Activated naive CD4-positive, alpha-beta T cell treated with Interleukin-2 at 50 U/mL for 16 hours (primary cell): Measurements from ENCODE around the gene ZCCHC17.

Experiments used
- DNase-seq: peaks from one replicate; pipeline ENCODE4 v3.0.0-alpha.2; 2020

Gene ZCCHC17

DNA sequence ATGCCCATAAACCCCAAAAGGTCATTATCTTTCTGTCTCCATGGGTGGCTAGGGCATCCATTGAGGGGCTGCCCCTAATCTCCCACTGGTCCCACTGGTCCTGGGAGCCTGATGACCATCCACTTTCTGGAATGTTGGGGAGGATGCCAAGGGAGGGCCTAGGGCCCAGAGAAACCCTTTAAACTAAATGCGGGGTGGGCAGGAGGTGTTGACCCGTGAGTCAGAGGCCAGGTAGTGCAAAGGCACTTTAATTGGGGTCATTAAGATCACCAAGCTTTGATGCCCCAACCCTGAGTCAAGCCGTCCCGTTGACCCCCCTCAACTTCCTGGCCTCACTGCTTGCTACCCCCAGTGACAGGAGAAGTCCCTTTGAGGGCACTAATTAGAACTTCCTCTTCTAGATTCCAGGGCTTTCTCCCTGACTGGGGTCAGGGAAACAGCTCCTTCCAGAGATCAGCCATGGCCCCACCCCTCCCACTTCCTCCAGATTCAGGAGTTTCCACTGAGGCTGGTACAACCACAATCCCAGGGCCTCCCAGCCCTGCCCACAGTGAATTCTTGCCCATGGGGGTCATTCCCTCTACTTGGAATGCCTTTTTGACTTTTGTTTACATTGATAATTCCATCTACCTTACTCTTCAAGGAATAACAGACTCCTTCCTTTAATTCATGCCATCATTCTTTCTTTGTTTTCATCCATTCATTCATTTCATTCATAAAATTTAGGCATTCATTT is 100.7 kb downstream of the ZCCHC17 start:
- no peak for DNase-seq

- no peak for DNase-seq
These were observed 101.4 kb downstream of the ZCCHC17 start for GRCh38 chr1:31398246-31398645.

- DNase-seq, result no peak
These were observed 103.1 kb downstream of the ZCCHC17 start for GRCh38 chr1:31399976-31400375.

DNA sequence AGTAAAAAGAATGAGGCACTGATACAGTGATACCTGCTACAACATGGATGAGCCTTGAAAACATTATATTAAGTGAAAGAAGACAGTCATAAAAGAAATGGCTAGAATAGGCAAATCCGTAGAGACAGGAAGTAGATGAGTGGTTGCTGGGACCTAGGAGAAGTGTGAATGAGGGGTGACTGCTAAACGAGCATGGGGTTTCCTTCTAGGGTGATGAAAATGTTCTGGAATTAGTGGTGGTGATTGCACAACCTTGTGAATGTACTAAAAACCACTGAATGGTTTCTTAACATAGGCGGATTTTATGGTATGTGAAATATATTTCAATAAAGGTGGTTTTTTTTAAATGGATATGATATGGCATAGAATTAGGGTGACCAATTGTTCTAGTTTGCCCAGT is 103.6 kb downstream of the ZCCHC17 start:
- no peak for DNase-seq

DNA sequence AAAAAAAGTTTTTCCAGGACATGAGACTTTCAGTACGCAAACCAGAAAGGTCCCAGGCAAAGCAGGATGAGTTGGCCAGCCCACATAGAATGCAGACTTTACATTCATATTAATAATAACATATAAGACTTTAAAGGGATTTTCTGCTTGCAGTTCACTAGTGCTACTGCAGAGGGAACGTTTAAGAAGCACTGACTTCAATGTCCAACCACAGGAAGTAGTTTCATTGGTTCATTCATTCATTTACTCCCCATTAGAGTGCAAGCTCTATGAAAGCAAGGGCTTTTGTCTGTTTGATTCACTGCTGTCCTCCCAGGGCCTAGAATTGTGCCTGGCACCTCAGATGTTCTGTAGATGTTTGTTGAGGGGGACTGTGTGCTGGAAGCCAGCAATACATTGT is 104.4 kb downstream of the ZCCHC17 start:
- DNase-seq, result no peak

GRCh38 chr1:31405578-31406245 is 108.9 kb downstream of the ZCCHC17 start:
- DNase-seq, result no peak

GRCh38 chr1:31407029-31407626 is 110.3 kb downstream of the ZCCHC17 start:
- no peak for DNase-seq

DNA sequence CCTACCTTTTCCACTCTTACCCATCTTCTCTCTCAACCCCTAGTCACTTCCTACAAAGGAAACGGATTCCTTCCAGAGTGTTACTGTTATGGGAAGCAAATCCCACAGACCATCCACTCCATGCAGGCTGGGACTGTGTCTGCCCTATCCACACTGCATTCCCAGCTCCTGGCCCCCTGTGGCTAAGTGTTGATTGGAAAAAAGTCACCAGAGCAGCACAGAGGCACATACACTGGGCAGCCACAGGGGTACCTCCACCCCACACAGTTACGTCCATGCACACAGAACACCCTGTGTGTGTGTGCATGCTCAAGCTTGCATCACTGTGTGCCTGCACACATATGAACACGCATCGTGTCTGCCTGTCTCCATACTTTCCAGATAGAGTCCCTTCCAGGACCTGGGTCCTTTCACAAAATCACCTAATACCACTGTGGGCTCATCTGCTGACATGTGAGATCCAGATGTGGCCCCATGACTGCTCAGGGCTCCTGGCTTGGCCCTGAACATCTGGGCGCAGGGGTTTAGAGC is 112.0 kb downstream of the ZCCHC17 start:
- no peak for DNase-seq

DNA sequence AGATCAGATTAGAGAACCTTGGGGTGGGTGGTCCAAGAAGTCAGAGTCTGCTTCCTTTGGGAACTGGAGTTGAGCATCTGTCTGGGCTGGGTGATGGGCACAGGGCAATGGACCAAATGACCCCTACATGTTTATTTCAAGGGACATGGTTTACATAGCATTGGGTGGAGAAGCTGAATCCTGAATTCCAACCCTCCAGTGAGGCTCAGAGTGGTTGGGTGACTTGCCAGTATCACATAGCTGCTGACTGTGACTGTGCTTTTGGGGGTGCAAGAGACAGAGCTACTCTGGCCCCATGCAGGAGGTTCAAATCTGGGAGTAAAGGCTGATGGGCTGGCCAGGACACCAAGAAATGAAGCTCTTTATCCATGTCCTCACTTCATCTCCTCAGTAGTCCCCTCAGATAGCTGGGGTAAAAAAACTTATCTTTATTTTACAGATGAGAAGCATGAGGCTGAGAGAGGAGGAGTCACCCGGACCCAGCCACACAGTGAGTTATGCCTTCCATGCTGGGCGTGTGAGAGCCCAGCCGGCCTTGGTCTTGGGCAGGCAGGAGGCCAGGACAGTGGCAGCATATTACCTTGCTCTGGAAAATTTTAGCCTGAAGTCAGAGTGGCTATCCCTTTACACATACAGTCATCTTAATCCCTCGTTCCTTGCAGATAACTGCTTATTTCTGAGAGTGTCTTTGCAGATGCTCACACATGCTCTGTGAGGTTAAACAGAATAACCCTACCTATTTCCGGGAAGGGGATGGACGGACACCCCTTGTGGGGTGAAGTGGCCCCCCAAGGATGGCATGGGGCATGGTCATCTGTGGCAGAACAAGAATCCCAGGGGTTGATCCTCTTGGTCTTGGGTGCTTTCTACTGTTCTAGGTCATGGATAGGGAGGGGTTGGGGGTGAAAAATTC is 113.4 kb downstream of the ZCCHC17 start:
- no peak for DNase-seq

DNA sequence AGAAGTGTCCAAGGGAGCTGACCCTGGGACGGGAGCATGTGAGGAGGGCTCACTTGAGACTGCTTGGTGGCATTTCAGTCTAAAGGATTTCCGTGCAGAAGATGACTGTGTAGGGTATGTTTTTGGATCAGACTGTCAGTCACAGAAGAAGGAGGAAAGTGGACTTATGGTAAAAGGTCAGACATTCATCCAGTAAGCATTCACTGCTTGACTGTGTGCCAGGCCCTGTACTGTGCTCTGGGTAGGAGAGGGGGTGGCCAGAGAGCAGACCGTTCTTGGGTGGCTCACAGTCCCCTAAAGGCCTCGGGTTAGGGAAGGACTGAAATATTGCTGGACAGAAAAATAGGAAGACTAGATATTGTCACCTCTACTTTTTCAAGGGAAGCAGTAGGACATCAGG is 114.0 kb downstream of the ZCCHC17 start:
- no peak for DNase-seq

DNA sequence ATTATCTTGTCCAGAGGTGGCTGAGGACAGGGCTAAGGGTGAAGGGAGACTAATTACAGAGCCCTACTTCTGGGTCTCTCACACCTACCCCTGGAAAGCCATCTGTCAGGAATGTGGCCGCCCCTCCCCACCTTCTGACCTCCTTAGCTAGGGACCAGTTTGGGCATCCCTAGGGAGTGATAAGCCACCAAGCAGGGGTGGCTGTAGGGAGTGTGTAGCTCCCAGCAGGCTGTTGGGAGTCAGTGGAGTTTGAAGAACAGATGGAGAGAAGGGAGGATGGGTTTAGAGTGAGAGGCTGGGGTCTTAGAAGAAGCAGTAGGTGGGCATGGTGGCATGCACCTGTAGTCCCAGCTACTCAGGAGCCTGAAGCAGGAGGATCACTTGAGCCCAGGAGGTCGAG is 115.4 kb downstream of the ZCCHC17 start:
- no peak for DNase-seq

GRCh38 chr1:31412732-31413404 is 116.0 kb downstream of the ZCCHC17 start, which contains the start of gene SERINC2:
TSS of gene SERINC2 (plus strand) at chr1:31413213. CDS start at chr1:31413266, 53 bp downstream.
- DNase-seq, result peak; percentile 13

DNA sequence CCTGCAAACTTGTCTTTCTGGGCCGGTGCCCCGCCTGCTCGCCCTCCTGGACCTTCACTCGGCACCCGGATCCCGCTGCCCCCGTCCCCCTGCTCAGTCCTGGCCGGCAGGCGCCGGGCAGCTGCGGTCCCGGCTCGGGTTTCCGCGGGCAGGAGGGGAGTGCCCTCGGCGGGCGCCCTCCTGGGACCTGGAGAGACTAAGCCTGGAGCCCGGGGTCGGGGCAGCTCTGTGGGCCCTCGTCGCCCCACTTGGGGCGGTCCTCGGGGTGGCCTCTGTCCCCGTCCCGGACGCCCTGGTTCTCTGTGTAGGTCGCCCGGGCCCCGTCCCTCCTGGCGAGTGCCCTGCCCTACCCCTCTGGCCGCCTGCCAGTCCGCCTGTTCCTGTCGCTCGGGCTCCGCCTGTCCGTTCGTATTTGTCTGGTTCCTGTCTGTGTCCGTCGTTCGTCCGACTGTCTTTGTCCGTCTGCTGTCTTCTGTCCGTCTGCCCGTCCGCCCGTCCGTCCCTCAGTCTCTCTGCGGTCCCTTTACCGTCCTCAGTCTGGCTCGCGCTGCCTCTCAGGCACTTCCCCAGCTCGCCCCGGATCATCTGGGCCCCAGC is 116.7 kb downstream of the ZCCHC17 start:
- DNase-seq, result peak; percentile 30
